ENCODE measurements around the gene MED12L.

MED12L gene

DNA sequence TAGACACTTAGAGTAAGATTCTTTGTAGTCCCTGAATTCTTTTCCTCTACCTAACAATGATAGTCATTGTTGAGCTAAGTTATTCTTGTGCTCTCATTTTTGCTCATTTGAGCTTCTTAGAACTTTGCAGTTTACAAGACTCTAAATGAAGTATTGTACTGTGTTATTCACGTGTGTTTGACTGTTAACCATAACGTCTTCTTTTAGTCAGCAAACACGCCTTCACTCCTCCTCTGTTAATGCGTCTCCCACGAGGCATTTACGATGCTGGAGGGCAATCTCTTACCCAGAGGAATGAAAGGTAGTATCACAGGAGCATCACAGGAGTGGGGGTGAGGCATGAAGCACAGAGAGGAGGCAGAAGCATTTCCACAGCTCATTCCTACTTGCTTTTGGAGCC is 207.7 kb downstream of the MED12L start:
- DNase-seq (ENCODE audit: low spot score) (no peak), FAIRE-seq (no peak)

DNA sequence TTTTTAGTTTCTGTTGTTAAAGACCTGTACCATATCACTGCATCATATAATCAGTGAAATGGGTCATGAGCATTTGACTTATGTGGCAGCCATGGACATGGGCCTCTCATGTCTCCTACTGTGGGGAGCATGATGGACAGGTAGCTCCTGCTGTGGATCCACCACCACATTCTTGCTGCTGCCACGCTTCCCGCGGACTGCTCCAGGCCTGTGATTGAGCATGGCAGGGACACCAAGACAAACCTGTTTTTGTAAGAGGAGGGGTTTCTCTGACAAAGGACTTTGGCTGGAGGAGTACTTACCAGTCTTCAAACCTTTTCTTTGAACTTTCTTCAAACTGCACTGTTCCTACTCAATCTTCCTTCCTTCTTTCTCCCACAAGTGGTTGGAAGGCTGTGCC is 210.8 kb downstream of the MED12L start:
- no peak for FAIRE-seq
- no peak for DNase-seq (ENCODE audit: low spot score)

DNA sequence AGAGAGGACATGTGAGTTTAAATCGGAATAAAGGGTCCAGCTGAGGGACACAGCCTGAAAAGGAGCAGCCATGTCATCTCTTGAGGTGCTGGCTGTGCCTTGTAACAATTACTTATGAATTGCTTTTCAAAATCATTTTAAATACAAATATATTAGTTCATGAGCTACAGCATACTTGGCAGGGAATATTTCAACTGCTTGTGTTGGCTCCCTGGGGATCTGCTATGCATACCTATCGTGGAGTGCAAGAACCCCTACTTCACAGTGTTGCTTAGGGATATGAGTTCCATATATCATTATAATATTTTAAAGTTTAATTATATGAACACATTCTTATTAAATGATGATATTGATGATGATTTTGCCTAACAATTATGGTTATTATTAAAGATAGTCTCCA is 212.0 kb downstream of the MED12L start:
- no peak for FAIRE-seq
- no peak for DNase-seq (ENCODE audit: low spot score)

DNA sequence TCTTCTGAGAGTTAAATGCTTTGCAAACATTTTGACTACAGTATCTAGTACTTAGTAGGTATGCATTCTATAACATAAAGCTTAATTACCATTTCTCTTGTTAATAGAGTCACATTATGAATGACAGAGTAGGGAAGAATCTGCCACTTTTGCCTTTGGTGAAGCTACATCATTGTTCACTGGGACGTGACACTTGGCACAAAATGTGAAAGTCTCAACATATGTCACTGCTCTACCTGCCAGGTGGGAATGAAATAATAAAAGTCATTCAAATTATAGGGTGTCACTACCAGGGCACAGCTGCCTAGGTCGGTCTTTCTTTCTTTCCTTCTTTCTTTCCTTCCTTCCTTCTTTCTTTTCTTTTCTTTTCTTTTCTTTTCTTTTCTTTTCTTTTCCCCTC is 213.5 kb downstream of the MED12L start:
- FAIRE-seq: no peak
- DNase-seq (ENCODE audit: low spot score): no peak

DNA sequence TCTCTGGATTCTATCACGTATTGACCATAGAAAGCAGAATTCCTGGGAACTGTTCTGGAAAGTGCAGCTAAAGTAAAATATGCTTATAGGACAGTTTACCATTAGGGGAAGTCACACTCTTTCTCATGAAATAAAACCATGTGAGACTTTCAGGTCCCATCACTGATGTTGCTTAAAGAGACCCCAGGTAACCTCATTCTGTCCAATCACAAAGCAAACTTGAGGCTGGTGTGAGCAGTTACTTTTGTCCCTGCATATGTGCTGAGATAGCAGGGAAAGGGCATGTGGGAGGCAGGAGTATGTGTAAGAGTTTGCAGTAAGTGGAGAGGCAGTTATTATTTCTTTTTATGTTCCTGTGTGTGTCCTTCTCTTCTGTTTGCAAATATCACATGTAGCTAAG is 215.1 kb downstream of the MED12L start:
- FAIRE-seq (no peak), DNase-seq (ENCODE audit: low spot score) (no peak)

DNA sequence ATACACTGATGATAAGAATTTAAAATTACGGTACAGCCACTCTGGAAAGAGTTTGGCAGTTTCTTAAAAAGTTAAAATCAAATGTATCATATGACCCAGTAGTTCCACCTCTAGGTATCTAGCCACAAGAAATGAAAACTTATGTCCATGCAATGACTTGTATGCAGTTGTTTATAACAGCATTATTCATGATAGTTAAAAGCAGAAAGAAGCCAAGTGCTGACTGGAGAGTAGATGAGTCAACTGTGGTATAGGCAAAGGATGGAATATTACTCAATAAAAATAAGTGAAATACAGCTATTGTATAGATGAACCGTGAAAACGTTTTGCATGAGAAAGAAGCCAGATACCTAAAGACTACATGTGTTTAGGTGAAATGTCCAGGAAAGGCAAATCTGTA is 216.3 kb downstream of the MED12L start:
- DNase-seq (ENCODE audit: low spot score): no peak
- FAIRE-seq: no peak

DNA sequence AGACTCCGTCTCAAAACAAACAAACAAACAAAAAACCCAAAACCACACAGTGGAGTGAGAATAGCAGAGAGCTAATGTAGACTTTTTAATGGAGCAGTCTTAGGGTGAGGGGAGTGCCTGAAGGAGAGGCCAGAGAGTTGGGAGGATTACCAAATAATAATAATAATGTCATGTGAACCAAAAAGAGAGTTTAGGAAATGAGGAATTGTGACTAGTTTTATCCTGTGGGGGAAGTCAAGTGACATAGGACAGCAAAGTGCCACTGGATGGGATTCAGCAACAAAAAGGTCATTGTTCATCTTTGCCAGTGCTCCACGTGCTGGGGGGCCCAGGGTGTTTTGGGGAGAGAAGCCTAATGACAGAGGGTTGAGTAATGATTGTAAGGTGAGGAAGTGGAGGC is 218.3 kb downstream of the MED12L start:
- FAIRE-seq: no peak

DNA sequence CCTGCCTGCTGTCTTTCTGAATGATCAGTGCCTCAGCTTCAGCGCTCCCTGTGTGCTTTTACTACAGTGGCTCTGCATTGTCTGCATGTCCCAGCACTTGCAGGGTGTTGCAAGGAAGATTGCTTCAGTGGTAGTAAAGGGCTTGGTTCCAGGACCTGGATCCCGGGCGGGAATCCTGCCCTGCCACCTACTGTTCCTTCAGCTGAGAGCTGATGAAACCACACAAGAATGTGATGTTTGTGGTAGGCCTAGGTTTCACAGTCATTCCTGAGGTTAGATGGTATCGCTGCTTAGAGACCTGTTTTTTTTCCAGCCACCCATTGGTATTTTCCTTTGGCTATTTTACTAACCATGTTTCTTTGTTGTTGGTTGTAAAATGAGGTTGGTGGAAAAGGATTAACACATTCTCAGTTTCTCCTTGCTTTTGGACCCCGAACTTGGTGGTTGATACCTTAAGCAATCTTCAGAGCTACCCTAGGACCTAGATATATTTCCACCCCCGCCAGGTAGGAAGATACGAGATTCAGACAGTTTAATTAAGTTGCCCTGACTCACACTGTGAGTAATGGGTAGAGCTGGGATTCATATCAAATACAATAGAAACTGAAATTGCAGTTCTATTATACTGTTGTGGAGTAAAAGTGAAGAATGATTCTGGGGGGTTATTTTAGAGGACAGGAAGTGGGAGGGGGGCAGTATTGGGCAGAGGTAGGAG is 219.8 kb downstream of the MED12L start:
- DNase-seq (ENCODE audit: low spot score): peak; percentile 87
- FAIRE-seq: no peak

More for the DNA sequence above, 218.3 kb downstream of the MED12L start:
- no peak for DNase-seq (ENCODE audit: low spot score)

DNA sequence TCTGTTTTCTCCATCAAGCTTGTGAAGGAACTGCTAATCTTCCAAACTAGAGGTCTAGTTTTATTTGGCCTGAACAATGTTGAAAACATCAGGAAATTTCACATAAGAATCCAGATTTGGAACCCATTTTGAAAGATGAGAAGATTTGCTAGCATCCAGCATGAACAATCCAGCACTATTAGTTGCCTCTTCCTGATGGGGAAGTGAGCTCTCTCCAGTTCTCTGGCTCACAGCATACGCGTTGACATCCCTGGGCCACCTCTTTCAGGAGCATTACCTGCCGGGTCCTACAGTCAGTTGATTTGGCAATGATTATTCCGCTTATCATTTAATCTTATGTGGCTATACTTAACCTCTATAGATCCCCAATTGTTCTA is 220.3 kb downstream of the MED12L start:
- FAIRE-seq (no peak), DNase-seq (ENCODE audit: low spot score) (no peak)

DNA sequence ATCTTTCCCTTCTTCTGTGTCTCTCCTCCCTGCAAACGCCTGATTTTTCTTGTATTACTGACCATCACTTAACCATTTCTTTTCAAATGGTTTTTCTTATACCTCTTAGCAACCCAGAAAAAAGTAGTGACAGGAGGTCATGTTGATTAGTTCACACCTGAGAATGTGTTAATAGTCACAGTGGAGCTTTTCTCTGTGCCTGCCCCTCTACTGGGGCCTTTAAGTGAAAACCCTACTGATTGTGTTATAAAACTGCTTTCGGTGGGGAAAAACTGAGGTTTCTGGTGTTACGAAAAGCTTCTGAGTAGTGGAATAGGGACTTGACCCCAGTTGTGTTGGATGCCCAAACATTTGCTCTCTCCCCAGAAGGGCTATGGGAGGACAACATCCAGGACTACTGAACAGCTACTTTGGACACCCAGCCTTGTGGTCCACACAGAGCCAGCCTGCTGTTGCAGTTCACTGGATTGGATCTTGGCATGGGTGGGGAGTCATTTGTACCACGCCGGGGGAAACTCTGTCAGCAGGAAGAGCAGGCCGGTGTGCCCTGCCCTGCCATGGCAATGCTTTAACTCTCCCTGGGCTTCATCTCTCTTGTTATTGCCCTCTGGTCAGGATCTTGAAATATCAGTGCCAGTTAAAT is 220.8 kb downstream of the MED12L start:
- no peak for DNase-seq (ENCODE audit: low spot score)
- FAIRE-seq: no peak

DNA sequence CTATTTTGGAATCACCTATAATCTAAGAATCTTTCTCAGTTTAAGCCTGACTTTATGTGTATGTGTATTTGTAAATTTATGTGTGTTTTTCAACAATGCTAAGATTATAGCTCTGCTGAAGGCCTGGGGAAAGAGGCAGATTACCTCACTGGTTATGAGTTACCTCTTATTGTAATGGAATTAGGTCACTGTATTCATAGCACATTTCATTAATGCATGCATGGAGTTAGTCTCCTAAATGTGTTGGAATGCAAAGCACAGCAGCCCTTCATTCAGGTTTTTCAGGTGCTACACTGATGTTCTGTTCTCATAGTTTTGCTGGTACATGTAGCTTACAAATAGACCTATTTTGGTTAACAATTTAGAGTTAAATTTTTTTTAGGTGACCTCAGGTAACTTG is 221.7 kb downstream of the MED12L start:
- FAIRE-seq: no peak
- DNase-seq (ENCODE audit: low spot score): no peak

DNA sequence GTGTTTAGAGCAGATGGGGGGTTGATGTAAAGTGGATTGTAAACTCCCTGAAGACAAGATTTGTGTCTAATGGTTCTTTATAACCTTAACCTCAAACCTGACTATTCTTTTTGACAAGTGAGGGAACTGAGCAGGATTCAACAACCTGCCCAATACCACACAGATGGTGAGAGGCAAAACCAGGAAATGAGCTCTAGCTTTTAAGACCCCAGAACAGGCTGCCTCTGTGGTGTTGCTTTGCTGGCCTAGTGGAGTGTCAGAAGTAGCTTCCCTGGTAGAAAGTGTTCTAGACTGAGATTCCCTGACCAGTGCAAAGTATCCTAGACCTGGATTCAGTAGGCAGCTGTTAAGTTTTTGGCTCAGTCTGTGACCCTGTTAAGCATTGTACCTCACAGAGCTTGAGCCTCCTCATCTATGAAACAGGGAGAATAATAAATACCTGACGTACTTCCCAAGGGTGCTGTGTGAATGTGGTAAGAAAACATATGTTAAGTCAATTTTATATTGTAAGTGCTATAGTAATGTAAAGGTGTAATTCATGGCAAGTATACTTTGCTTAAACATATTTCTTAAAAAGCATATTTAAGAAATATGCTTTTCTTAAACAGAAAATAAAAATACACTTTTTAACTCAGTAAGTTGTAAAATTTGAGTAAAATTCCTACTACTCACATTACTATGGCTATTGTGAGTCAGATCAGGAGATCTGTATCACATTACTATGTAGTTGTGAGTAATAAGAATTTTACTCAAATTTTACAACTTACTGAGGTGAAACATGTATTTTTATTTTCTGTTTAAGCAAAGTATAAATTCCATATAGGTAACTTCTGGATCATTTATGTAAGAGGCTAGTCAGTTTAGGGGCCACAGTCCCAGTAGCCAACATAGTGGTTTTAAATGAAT is 222.4 kb downstream of the MED12L start:
- FAIRE-seq: no peak

DNA sequence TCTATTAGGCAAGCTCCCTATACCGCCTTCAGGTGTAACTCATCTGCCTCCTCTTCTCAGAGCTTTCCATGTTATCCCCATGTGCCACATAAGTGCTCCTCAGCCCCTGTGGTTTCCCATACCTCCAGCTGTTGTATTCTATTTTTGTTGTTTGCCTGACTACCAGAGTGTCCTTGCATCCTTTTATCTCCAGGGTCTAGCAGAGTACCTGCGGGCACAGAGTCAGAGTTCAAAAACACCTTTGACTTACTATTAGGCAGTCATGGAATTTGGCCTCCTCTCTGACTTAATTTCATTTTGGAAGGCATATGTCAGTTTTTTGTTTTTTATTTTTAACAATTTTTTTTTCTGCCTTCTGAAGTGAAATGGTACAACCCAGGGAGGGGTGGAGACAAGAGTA is 224.1 kb downstream of the MED12L start:
- DNase-seq (ENCODE audit: low spot score) (no peak), FAIRE-seq (no peak)

More for the DNA sequence above, 222.4 kb downstream of the MED12L start:
- DNase-seq (ENCODE audit: low spot score): no peak

DNA sequence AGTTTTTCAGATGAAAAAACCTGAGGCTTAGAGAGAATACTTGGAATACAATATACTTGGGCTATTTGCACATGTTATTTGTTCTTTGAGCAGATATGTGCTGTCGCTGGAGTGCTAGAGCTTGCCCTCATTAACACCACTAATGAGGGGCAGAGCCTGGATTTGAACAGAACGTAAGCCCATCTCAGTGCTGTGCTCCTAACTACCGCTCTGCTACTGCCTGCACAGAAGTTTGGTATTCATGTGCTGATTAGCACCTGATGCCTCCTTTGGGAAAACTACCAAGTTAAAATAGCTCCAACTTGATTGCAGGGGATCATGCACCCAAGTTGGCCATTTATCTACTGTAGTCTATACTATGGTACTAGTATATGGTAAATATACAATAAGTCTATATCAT is 227.5 kb downstream of the MED12L start:
- FAIRE-seq: no peak
- DNase-seq (ENCODE audit: low spot score): no peak

DNA sequence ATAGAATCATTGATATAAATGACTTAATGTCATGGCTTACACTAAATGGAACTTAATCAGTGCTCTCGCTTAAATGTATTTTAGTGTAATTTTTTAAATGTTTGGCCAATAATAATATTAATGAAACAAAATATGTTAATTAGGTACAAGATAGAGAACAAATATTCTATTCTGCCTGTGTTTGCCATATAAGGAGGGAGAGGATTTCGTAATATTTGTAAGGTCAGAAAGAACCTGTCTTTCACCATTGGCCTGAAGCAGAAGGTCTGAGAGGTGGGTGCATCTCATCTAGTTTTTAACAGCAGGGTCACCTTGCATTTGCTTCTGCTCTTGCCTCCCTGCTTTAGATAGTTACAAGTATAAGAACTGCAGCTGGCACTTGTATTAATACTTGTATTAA is 228.7 kb downstream of the MED12L start:
- no peak for DNase-seq (ENCODE audit: low spot score)
- FAIRE-seq: no peak

DNA sequence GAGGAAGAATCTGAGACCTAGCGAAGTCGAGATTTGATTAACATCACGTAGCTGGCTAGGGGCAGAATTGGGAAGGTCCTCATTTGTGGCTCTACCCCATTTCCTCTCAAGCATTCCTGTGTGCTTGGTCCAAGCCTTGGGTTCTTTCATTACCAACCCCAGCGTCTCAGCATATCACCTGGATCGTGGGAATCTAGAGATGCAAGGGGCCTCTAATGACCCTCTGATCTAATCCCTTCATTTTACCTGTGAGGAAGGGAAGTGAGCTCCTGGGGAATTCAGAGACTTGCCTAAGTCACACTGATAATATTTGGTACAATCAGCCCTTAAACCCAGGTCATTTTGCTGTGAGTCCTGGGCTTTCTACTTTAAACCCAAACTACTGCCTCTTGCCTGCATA is 229.1 kb downstream of the MED12L start:
- no peak for DNase-seq (ENCODE audit: low spot score)
- FAIRE-seq: no peak

DNA sequence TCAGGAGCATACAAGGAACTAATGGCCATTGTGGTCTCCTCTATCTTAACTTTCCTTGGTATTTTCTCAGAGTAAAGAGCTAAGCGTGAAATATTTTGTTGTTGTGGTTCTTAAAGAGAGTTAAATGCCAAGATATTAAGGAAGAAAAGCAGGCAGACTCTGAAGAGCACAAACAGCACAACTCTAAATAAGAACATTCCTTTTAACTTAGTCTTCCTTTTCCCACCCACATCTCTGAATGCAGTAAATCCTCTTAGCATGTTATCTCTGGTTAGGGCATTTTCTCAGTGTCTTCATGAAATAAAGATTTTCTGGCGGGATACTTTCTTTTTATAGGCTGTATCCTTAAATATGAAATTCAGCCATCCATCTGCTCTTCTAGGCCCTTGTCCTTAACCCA is 229.7 kb downstream of the MED12L start:
- no peak for DNase-seq (ENCODE audit: low spot score)
- no peak for FAIRE-seq

DNA sequence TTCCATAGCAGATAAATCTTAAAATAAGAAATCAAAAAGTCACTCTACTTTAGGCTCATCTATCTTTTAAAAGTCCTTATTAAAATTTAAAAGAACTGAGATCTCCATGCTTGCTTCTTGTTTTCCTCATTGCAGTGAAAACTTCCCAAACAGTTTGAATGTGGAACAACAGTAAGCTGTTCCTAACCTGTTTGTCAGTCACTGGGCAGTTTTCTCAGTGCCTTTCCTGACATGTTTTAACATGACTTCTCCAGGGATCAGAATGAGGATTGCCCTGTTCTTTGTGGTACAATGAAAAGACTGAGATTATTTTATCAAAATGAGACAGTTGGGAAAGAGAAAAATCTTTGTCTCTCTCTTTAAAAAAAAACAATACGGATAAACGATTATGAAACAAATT is 230.4 kb downstream of the MED12L start:
- DNase-seq (ENCODE audit: low spot score): no peak
- FAIRE-seq: no peak

DNA sequence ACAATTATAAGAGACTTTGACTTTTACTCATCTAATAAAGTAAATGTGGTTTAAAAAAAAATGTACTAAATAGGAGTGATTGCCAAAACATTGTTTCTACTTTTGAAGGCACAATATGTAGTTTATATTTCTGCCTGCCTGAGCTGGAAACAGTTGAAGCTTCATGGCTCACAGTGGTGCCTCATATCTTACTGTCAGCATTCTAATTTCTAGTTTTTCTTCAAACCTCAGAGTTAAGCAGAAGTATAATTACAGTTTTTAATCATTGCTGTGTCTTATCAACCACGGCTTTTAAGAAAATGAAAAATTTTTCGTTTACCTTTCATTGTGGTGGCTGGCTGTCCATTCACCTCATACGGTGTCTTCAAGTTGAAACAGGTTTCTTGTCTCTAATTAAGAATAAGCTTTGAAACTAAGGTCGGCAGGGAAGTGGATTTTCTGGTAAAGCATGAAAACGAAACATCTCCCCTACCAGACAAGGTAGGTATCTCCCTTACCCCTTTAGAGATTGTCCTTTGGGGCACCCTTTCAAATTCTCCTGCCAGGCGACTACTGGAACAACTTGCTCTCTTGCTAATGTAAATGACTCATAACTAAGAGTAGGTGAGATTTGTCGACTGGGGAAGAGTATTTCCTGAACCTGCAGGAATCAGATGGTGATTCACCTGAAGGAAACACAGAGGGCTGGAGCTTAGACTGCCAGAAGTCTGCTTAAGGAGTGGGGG is 231.0 kb downstream of the MED12L start, which contains the start of gene GPR87:
TSS of gene GPR87 (minus strand) at position 554 of the 725 bp plus-strand sequence. CDS start 16,720 bp downstream, outside the sequence.
- FAIRE-seq (no peak), DNase-seq (ENCODE audit: low spot score) (peak; percentile 69)

DNA sequence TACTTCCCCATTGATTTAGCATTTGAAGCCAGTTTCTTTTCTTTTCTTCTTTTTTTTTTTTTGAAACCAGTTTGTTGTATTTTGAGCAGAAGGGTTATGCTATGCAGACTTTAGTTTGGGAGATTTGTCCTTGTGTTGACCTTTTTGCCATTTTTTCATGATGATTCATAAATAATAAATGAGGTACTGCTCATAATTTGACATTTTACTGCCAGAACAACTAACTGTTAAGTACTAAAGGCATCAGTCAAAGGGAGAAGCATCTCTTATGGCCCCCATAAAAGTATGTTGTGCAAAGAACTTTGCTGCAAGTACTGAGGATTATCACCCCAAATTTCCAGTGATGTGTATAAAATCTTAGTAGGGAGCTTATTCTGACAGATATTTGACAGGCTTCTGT is 232.8 kb downstream of the MED12L start:
- FAIRE-seq: no peak
- no peak for DNase-seq (ENCODE audit: low spot score)

DNA sequence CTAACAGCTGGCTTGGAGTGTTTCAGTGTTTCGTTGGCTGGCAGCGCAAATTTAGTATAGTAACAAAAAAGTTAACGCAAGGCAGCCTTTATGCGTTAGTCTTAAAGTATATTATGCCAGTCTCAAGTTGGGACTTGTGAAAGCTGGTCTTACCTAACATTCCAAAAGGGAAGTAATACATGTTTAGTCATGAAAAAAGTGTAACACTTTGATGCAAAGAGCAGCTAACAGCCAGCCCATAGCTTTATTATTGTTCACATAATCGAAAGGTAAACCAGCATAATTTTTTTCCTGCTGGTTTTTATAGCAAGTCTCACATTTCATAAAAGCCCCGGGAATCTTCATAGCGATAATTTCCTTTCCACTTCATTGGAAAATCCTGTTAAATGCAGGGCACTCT is 233.5 kb downstream of the MED12L start:
- DNase-seq (ENCODE audit: low spot score): no peak
- no peak for FAIRE-seq

DNA sequence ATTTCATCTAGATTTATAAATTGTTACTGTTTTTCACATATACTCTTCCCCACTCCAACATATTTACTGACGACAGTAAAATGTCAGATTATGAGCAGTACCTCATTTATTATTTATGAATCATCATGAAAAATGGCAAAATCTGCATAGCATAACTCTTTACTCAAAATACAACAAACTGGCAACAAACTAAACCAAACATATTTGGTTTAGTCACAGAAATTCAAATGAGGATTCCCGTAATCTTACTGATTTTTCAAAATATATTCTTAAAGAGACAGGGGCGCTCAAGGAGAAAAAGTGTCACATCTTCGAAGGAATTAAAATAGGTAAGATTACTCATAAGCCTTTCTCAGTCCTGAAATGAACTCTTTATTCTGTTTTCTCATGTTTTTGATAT is 234.2 kb downstream of the MED12L start:
- FAIRE-seq: no peak

More for the DNA sequence above, 234.2 kb downstream of the MED12L start:
- DNase-seq (ENCODE audit: low spot score): no peak

Measured in urothelium cell line (cell line).